CD4-positive, alpha-beta T cell treated with Interleukin-4 for 1 hour (primary cell): Measurements from ENCODE around the gene ZNF841.
A peak's percentile ranks its signal among the peaks of the same experiment; 100 is the strongest.
"Not testable (repeated sequence)": the region's sequence is repeated elsewhere in the genome, so short reads cannot be mapped to it uniquely, and the experiment has no call there.

Experiments
- DNase-seq, 2 donors: peaks; one replicate each; pipeline ENCODE4 v3.0.0-alpha.2; 2020 to 2022

The ZNF841 gene

DNA sequence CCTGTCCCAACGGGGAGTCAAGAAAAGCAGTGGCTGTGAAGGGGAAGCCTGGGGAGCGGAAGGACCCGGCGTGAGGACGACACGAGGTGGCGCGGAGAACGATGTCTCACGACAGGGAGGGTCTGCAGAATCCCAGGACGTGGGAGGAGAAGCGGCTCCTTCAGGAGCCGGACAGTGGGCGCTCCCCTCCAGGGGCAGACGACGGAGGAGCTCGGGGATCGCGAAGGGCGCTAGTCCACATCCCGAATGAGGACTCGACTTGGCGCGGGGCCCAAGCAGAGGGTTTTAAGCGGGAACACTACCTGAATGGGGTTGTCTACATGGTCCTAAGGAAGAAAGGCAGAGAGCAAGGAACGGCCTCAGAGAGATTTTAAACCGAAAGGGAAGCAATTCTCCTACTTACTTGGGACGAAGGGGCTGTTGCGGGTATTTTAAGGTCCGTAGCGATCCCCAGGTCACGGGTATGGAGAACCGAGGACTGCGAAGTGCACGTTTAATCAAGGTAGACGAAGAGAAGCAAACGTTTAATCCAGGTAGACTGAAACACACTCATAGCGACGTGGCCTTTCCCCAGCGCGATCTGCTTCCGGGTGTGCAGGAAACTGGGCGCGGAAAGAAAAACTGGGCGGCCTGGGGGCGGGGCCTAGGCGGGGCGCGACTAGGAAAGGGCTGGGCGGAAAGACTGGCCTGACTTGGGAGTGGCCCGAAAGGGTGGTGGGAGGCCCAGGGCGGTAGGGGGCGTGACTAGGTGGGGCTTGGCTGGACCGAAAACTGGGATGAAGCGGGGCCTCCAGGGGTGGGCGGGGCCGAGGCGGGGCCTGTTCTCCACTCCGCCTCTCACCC, at the start of gene ZNF841:
ZNF841 (minus strand) TSS at position 594 of the 843 bp plus-strand sequence. CDS start 10,964 bp downstream, outside the sequence.
- peak; percentile 89 to 91 for DNase-seq

DNA sequence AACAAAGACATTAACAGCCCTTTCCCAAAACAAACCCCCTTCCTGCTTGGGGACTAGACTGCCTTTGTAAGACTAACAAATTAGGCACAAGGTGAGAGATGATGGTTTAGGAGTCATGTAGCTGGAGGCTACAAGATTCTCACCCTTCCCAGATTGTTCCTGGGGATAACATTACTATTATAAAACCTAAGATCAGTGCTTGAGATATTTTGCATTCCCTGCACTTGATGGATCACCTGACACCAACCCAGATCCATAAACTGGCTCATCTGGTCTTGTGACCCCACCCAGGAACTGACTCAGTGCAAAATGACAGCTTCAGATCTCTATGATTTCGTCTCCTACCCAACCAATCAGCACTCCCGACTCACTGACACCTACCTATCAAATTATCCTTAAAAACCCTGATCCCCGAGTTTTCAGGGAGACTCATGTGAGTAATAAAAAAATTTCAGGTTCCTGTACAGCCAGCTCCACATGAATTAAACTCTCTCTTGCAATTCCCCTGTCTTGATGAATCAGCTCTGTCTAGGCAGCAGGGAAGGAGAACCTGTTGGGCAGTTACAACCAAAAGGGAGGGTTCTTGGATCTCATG, 46.5 kb upstream of the ZNF841 start:
- DNase-seq: no peak

DNA sequence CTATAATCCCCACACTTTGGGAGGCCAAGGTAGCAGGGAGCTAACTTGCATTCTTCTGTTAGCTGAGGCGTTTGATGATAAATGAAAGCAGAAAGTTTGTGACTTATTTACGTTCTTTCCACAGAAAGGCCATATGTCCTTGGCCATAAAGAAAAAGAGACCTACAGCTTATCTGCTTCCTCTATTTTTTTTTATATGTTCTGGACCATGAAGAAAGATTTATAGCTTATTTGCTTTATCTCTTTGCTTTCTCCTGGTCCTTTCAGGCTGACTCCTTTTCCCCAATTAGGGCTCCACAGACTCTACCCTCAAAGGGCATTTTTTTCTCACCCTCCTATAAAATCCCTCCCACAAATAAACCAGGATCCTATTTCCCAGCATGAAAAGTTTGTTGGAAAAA, 45.6 kb upstream of the ZNF841 start:
- DNase-seq: no peak

DNA sequence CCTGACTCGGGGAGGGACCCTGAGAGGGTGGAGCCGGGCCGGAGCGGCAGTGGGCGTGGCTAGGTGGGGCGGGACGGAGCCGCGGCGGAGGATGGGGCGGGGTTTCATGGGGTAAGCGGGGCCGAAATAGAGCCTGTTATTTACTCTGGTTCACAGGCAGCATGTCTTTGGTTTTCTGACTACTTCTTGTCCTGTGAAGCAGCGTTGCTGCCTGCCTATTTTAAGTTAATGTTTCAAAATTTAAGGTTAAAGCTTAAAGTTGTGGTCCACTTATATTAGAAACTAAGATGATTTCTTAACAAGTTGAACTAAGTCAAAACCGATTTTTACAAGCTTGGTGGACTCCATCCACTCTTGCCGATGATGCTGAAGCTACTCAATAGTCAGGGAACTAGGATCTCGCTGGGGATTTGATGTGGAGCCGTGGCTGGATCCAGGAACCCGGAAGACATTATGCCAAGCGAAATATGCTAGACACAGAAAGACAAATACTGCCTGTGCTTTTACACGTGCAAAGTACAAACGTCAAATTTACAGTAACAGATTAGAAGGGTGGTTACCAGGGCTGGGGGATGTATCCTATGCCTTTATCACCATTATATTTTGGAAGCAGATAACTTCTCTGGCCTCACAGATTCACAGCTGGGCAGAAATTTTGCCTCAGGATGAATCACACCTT, 44.6 kb upstream of the ZNF841 start:
- DNase-seq: no peak

DNA sequence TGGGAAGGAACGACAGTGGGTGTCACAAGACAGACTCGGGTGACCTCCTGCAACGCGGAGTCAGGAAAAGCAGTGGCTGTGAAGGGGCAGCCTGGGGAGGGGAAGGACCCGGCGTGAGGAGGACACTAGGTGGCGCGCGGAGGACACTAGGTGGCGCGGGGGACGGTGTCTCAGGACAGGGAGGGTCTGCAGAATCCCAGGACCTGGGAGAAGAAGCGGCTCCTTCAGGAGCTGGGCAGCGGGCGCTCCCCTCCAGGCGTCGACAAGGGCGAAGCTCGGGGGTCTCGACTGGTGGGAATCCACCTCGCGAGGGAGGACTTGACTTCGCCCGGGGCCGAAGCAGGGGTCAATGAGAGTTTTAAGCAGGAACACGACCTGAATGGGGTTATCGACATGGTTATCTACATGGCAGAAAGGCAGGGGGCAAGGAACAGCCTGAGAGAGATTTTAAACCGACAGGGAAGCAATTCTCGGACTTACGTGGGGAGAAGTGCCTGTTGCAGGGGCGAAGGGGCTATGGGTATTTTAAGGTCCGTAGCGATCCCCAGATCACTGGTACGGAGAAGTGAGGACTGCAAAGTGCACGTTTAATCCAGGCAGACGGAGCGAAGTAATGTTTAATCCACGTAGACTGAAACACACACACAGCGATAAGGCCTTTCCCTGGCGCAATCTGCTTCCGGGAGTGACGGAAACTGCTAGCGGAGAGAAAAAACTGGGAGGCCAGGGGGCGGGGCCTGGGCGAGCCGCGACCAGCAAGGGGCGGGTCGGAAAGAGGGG, 43.9 kb upstream of the ZNF841 start, which contains the start of gene ZNF616:
ZNF616 (minus strand) TSS at position 687 of the 780 bp plus-strand sequence. CDS start 9,426 bp downstream, outside the sequence.
- peak; percentile 96 to 97 for DNase-seq

DNA sequence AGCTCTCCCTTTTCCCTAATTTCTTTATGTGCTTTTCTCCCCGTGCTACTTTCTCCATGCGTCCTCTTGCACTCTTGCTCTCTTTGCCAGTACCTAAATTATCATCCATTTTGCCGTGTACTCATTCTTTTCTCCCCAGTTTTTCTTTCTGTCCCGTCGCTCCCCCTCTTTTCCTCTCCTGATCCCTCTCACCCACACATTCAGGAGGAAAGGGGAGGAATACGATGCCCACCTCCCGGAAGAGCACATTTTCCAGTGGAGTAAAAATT, 43.4 kb upstream of the ZNF841 start:
- no peak for DNase-seq

DNA sequence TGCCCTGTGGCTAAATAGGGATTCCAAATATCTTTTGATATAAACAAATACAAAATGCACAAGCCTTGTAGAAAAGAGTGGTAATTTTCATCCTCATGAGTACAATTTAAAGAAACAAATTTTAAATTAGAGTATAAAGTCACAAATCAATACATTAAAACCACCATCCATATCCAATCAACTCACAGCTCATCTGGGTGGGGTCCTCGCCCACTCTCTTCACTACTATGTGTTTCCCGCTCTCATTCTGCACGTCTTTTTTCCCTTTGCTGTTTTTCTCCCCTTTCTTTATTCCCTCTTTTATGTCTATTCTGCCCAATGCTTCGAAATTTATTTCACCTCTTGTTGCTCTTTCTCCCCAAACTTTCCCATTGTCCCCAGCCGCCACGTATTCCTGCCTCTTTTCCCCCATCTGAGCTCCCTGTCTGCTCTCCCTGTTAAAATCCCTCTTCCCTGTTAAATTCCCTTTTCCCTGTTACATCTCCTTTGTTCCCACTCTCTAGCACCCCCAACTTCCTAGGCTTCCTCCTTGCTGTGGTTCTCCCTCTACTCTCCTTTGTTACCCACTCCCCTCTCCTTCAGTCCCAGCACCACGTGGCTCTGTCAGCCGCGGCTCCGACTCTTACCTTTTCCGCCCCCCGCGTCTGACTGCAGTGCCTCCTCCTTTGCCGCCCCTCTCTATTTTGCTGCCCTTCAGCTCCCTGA, 42.9 kb upstream of the ZNF841 start:
- DNase-seq: peak in 1 of 2 donors; percentile 2

DNA sequence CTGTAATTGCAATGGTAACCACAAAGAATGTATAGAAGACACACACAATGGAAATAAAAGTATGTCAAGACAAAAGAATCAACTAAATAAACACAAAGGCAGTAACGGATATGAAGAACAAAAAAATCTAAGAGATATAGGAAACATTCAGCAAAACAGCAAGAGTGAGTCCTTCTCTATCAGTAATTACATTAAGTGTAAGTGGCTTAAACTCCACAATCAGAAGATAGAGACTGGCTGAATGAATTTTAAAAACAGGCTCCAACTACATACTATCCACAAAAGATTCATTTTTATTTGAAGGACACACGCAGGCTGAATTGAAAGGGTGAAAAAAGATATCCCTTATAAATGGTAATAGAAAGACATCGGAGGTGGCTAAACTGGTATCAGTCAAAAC, 24.7 kb upstream of the ZNF841 start:
- no peak for DNase-seq

DNA sequence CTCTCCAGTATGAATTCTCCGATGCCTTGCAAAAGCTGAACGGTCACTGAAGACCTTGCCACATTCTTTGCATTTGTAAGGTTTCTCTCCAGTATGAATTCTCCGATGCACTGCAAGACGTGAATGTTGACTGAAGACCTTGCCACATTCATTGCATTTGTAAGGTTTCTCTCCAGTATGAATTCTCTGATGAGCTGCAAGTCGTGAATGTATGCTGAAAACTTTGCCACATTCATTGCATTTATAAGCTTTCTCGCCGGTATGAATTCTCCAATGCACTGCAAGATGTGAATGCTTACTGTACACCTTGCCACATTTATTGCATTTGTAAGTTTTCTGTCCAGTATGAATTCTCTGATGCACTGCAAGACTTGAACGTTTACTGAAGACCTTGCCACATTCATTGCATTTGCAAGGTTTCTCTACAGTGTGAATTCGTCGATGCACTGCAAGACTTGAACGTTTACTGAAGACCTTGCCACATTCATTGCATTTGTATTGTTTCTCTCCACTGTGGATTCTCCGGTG, 20.0 kb upstream of the ZNF841 start:
- DNase-seq: no peak

DNA sequence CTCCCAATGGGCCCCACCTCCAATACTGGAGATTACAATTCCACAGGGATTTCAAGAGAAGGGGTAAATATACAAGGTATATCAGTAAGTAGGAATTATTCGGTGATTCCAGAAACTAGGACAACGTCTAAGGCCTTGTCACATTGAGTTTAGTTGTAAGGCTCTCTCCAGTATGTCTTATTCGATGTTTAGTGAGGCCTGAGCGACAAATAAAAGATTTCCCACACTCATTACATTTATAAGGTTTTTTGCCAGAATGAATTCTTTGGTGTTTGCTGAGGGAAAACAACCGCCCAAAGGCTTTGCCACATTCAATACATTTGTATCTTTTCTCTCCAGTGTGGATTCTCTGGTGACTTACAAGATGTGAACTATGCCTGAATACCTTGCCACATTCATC, 19.1 kb upstream of the ZNF841 start:
- DNase-seq: no peak

DNA sequence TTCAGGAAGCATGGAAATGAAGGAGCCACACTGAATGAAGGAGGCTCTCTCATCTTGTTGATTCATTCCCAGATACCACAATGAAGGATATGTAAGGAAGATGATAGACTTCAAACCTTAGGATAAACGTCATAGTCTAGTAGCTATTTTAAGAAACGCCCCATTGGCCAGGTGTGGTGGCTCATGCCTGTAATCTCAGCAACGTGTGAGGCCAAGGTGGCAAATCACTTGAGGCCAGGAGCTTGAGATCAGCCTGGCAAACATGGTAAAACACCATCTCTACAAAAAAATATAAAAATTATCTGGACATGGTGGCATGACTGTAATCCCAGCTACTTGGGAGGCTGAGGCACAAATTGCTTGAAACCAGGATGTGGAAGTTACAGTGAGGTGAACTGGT, 17.1 kb upstream of the ZNF841 start:
- no peak for DNase-seq

DNA sequence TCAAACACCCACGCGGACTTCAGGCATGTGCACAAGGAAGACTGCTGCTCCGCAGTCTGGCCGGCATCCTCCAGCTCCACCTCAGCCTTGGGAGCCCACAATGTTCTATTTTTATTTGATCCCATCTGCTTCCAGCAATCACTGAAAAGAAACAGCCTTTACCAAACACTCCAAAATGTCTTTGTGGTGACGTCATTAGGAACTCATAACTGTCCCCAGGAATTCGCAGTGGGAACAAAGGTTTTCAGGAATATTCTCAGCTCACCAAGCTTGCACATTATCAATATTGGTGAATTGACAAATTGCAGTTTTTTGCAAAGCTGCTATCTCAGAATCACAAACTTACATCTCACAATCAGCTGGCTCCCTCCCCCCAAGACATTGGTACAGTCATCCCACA, 15.2 kb upstream of the ZNF841 start:
- no peak for DNase-seq

DNA sequence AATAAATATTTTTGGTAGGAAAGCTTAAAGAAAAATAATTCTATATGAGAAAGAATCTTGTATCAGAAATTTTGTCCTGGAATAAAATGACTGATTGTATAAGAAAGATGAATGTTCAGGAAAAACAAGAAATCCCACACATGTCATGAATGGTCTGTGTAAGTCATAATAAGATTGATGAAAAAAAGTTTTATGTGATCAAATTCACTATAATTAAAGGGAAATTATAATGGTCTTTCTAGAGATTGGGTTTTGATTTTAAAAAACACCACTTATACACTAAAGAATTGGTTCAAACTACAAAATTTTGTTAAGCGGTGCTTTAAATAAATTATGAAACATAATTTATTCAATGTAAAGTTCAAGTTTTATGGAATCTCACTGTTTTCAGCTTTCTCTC, 7.2 kb upstream of the ZNF841 start:
- no peak for DNase-seq

DNA sequence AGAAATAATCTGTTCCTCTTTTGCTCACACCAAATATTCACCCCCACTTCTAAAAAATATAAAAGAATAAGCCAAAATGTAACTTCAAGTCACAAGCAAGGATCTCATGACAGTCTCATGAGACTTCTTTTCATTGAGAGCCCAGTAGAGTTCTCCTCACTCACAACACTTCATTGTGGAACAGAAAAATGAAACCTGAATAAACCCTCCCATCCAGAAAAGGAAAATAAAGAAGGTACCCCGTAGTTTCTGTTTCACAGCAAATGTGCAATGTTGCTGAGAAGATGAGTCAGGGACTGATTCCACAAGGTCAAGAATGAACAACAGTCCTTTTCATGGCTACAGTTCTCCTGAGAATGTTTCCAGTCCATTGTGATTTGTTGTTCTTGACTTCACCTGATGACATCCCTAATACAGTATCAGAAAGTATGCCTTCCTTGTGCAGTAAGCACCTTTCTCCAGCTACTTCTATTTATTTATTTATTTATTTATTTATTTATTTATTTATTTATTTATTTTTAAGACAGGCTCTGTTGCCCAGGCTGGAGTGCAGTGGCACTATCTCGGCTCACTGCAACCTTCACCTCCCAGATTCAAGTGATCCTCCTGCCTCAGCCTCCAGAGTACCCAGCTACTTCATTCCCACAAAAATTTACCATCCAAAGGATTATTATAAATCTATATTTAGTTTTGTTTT, 6.4 kb upstream of the ZNF841 start:
- DNase-seq: no peak

DNA sequence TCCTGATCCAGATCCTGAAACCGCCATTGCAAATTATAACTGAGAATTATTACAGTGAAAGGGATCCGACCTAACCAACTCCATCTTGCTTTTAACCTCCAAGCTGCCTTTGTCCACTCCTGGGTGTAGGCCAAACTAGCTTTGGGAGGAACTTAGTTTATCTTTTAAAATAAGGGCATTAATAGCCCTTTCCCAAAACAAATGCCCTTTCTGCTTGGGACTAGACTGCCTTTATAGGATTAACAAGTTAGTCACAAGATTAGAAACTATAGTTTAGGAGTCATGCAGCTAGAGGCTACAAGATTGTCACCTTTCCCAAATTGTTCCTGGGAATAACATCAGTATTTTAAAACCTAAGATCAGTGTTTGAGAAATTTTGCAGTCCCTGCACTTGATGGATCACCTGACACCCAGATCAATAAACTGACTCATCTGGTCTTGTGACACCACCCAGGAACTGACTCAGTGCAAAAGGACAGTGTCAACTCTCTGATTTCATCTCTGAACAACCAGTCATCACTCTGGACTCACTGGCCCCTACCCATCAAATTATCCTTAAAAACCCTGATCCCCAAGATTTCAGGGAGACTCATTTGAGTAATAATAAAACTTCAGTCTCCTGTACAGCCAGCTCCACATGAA, 4.1 kb upstream of the ZNF841 start:
- DNase-seq: no peak

DNA sequence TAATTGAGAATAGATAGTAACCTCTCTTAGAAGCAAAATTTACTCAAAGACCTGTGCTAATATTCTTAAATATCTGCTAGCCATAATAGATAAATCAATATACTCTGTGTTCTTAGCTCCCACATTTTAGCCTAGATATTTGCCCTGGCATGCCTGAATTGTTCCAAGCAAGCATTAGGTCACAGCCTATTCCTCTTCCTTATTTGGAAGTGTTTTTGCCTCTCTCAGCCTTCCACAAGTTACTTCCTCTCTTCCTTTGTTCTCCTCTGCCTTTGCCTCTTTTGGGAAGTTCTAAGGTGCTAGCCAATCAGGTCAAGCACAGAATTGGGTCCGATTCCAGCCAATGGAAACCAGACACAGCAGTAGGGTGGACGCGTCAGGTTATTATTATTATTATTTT, 851 bp upstream of the ZNF841 start:
- not testable (repeated sequence) for DNase-seq

DNA sequence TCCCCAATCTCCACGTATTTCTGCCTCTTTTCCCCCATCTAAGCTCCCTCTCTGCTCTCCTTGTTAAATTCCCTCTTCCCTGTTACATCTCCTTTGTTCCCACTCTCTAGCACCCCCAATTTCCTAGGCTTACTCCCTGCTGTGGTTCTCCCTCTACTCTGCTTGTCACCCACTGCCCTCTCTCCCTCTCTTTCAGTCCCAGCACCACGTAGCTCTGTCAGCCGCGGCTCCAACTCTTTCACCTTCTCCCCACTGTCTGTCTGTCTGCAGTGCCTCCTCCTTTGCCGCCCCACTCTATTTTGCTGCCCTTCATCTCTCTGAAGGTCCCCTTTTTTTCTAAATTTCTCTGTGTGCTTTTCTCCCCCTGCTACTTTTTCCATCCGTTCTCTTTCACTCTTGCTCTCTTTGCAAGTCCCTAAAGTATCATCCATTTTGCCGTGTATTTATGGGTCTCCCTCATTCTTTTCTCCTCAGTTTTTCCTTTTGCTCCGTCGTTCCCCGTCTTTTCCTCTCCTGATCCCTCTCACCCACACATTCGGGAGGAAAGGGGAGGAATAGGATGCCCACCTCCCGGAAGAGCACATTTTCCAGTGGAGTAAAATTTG, 937 bp downstream of the ZNF841 start:
- DNase-seq: no peak

DNA sequence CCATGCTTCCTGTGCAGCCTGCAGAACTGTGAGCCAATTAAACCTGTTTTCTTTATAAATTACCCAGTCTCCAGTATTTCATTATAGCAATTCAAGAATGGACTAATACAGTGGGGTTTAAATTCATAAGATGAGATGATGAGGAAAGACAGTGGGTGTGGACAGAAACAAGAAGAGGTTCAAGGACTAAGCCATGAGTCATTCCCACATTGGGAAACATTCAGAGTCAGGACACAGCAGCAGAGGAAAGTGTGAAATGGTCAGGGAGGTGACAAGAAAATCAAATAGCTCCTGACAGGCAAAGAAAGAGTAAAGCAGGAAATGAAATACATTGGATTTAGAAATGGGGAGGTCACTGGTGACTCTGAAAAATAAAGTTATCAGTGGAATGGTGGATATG, 9.1 kb downstream of the ZNF841 start:
- no peak for DNase-seq

DNA sequence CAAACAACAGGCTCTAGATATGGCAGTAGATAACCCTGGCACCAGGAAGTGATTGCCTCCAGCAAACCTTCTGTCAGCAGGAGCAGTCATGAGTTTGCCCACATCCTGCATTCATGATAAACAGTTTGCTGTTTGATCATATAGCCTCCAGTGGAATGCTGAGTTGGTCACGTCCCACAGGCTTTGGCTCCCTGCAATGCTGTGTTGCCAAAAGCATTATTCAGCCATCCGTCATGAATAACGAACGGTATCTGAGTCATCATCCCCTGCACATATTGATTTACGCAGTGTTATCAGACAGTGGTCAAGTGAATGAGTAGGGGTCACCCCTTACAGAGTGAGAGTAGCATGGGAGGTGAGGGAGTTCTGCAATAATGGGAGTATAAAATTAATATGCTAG, 25.1 kb downstream of the ZNF841 start:
- no peak for DNase-seq

DNA sequence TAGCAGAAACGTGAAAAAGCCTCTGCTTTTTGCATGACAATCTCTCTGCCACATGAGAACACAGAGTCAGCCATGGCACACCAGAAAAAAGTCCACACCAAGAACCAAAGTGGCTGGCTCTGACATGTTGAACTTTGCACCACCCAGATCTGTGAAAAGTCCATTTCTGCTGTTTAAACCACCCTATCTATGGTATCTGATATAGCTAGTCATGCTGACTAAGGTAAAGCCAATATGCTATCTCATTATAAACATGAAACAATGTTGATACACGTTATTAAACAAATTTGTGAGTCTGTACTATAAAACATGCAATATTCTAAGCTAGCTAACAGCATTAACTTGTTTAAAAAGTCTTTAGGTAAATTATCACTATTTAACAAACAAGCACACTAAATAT, 25.9 kb downstream of the ZNF841 start:
- DNase-seq: no peak
